Ascending aorta (tissue), 2 donors: ENCODE results near the gene PTGR2. TPM values are rescaled to one million over a fixed set of nuclear protein-coding genes. Genes with fewer than 3 reads are reported as not detected.
A peak's percentile ranks its signal among the peaks of the same experiment; 100 is the strongest.

Experiments used
- DNase-seq, 2 donors: peaks; one replicate each; pipeline ENCODE4 v3.0.0-alpha.2; 2019; ENCODE audit warnings: low spot score in 2 of 2
- H3K27ac ChIP-seq, 2 donors: fragments of 200-600 bp; sonication (generic); one replicate each; pipeline ENCODE4 v1.5.1; 2016 to 2017; ENCODE audit warnings: mild to moderate bottlenecking in 1 of 2
- H3K27me3 ChIP-seq: fragments of 200-600 bp; sonication (generic); one replicate; pipeline ENCODE4 v1.5.1; 2017
- H3K36me3 ChIP-seq, 2 donors: fragments of 200-600 bp; sonication (generic); one replicate each; pipeline ENCODE4 v1.5.1; 2016
- H3K4me1 ChIP-seq, 2 donors: fragments of 200-600 bp; sonication (generic); one replicate each; pipeline ENCODE4 v1.5.1; 2016 to 2017; ENCODE audit warnings: mild to moderate bottlenecking in 1 of 2
- H3K4me3 ChIP-seq, 2 donors: fragments of 200-600 bp; sonication (generic); one replicate each; pipeline ENCODE4 v1.5.1; 2016 to 2017; ENCODE audit warnings: mild to moderate bottlenecking in 1 of 2
- H3K9me3 ChIP-seq, 2 donors: fragments of 200-600 bp; sonication (generic); one replicate each; pipeline ENCODE4 v1.5.1; 2016
- intact Hi-C: fragments of 100-400 bp; cut with DNase I; formaldehyde crosslinking; loops from one replicate; pipeline ENCODE4 v1.15.1; 2023
- total RNA-seq: library from RNA; depleted of rRNA; stranded (reverse); fragments of >200 nt; gene quantifications from one replicate; pipeline ENCODE4 v1.1.0, GENCODE V29; 2016
- TF ChIP-seq, protein P1 (sequence below), 3 experiments: fragments of 200-600 bp in 2 of 3; fragments of 450-650 bp in 1 of 3; sonication (generic) in 2 of 3; IDR thresholded peaks; one replicate each; pipeline ENCODE4 v1.5.1; 2016 to 2019; ENCODE audit warnings: antibody characterized with exemption in 3 of 3, mild to moderate bottlenecking in 1 of 3, moderate library complexity in 1 of 3

PTGR2 gene
- total RNA-seq, 1 donor from 2014 or later = 2.3 TPM

- intact Hi-C loops = no loop called here
- Histone ChIP-seq H3K36me3 (no peaks in the 10 kb centered on the region), H3K27me3 (no peaks in the 10 kb centered on the region), H3K9me3 (no peaks in the 10 kb centered on the region), H3K4me1 (no peaks in the 10 kb centered on the region), H3K4me3 (no peak overlapping the region), H3K27ac (no peak overlapping the region)
- TF ChIP-seq, protein P1, sequence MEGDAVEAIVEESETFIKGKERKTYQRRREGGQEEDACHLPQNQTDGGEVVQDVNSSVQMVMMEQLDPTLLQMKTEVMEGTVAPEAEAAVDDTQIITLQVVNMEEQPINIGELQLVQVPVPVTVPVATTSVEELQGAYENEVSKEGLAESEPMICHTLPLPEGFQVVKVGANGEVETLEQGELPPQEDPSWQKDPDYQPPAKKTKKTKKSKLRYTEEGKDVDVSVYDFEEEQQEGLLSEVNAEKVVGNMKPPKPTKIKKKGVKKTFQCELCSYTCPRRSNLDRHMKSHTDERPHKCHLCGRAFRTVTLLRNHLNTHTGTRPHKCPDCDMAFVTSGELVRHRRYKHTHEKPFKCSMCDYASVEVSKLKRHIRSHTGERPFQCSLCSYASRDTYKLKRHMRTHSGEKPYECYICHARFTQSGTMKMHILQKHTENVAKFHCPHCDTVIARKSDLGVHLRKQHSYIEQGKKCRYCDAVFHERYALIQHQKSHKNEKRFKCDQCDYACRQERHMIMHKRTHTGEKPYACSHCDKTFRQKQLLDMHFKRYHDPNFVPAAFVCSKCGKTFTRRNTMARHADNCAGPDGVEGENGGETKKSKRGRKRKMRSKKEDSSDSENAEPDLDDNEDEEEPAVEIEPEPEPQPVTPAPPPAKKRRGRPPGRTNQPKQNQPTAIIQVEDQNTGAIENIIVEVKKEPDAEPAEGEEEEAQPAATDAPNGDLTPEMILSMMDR (IDR thresholded peaks at IDR 0.05) = no peak
- no peak for DNase-seq
These were observed 27.4 kb downstream of the PTGR2 start for GRCh38 chr14:73879027-73879426.

GRCh38 chr14:73884438-73885190, 33.0 kb downstream of the PTGR2 start:
- H3K9me3 ChIP-seq = no peaks in the 10 kb centered on the region
- no peaks in the 10 kb centered on the region for H3K27me3 ChIP-seq
- no peak overlapping the region for H3K4me3 ChIP-seq
- TF ChIP-seq, protein P1 (IDR thresholded peaks at IDR 0.05) = no peak
- intact Hi-C loops = loop anchor here (5.0 kb wide), 1 partner anchor 97 kb away; no protein-coding TSS in a partner anchor
- no peak for DNase-seq
- H3K36me3 ChIP-seq = no peaks in the 10 kb centered on the region
- peaks cover 10 to 13% of the 10 kb centered on the region in 2 donors for H3K4me1 ChIP-seq
- no peak overlapping the region for H3K27ac ChIP-seq

DNA sequence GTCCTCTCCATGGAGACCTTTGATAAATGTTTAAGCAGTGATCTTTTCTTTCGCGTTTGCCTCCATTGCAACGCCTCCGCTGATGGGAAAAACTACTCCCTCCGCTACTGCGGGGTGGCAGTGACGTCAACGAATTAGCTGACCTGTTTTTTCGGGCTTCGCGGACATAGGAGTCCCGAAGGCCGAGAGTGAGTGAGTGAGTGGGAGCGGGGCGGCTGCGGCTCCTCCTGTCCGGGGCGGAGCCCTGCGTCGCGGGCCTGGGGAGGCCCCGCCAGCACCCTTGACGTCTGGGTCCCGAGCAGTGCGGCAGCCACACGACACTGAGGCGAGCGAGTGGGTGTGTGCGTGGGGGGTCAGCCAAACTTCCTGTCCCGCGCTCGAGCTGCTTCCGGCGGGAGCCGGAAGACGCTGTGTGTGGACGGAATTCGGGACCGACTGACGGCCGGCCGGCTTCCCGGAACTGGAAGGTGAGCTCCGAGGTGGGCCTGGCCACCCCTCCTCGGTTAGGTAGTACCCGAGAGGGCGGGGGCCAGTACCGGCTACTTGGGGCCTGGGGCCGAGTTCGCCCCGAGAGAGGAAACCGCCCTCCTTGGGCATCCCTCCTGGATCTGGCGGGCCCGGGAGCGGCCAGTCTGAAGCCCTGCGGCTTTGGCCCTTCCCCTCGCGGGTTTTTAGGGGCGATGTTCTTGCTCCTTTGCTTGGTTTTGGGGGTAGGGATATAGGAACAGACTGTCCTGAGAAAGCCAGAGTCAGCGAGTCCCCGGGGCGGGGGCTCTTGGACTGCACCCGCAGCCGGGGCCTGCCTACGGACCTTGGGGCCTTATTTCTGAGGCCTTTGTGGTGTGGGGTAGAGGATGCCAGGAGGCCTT, 35.1 kb downstream of the PTGR2 start, which contains the start of gene ZNF410:
ZNF410 (plus strand) TSS at position 411 of the 869 bp plus-strand sequence. CDS start 5,317 bp downstream, outside the sequence.
- Histone ChIP-seq H3K4me3 (peak within 1 kb of the TSS; percentile 80 to 95), H3K27me3 (no peaks in the 10 kb centered on the region), H3K27ac (peak within 1 kb of the TSS; percentile 96), H3K36me3 (no peaks in the 10 kb centered on the region), H3K9me3 (no peaks in the 10 kb centered on the region), H3K4me1 (peaks cover 10 to 13% of the 10 kb centered on the region in 2 donors)
- TF ChIP-seq, protein P1 (IDR thresholded peaks at IDR 0.05) = no peak
- intact Hi-C loops = loop anchor here (1.0 to 5.0 kb wide), 5 partner anchors 34 to 242 kb away; partner anchors contain the start of genes BBOF1, DNAL1 and ENTPD5
- DNase-seq = peak; percentile 82 to 98

GRCh38 chr14:73887318-73887616, 35.6 kb downstream of the PTGR2 start:
- no peak for DNase-seq
- H3K4me1 ChIP-seq = peaks cover 10 to 13% of the 10 kb centered on the region in 2 donors
- H3K27ac ChIP-seq = peak overlapping the region; percentile 96
- intact Hi-C loops = loop anchor here (2.0 to 5.0 kb wide), 3 partner anchors 100 to 242 kb away; partner anchors contain the start of genes BBOF1, DNAL1 and ENTPD5
- TF ChIP-seq, protein P1 (IDR thresholded peaks at IDR 0.05) = no peak
- H3K9me3 ChIP-seq = no peaks in the 10 kb centered on the region
- H3K4me3 ChIP-seq = peak overlapping the region; percentile 80 to 95
- H3K36me3 ChIP-seq = peaks cover 0 to 4% of the 10 kb centered on the region in 2 donors
- no peaks in the 10 kb centered on the region for H3K27me3 ChIP-seq

DNA sequence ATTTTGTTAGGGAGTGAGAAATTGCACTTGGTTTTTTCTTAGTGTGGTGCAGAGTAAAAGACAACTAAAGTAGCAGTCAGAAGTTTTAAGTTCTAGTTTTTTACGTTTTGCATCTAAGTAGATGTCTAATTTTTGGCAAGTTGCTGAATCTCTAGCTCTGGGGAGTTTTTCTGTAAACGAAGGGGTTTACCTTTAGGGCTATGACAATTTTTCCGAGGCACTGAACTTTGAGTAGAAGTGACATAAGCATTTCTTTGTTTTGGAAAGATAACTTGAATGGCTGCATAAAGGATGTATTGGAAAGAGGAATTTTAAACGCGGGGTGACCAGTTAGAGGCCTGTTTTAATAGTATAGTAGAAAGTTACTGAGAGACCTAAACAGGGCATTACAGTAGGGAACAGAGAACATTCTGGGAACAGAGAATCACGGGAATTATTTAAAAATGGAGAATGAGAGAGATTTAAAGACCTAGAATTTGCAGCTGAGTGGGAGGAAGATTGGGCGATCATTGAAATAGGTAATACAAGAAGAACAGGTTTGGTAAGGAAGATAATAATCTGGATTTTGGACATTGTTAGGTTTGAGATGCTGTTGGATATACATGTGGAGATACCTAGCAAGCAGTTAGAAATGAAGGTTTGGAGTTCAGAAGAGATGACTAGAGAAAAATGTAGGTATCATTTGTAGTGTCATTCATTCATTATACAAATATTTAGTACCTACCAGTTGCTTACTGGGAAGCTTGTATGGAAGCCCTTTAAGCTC, 36.2 kb downstream of the PTGR2 start:
- TF ChIP-seq, protein P1 (IDR thresholded peaks at IDR 0.05) = no peak
- Histone ChIP-seq H3K27ac (peak overlapping the region; percentile 96), H3K9me3 (no peaks in the 10 kb centered on the region), H3K4me1 (peaks cover 10 to 13% of the 10 kb centered on the region in 2 donors), H3K4me3 (peak overlapping the region; percentile 80 to 95), H3K27me3 (no peaks in the 10 kb centered on the region), H3K36me3 (peaks cover 3 to 4% of the 10 kb centered on the region in 2 donors)
- intact Hi-C loops = loop anchor here (2.0 to 5.0 kb wide), 3 partner anchors 101 to 243 kb away; partner anchors contain the start of genes BBOF1, DNAL1 and ENTPD5
- DNase-seq = no peak
